Stimulated activated CD4-positive, alpha-beta T cell treated with anti-CD3 and anti-CD28 coated beads, TNF-alpha, amount 100 ng/mL, for 1 hour (primary cell): ENCODE data around the gene SPEF1.

Experiments
- DNase-seq, 3 donors: peaks; one replicate each; pipeline ENCODE4 v3.0.0-alpha.2; 2020; ENCODE audit warnings: low read depth in 3 of 3, low spot score in 1 of 3

SPEF1 gene

GRCh38 chr20:3751305-3751674 is 30.0 kb downstream of the SPEF1 start:
- no peak for DNase-seq

- no peak for DNase-seq
Measured at GRCh38 chr20:3749689-3750531, 31.3 kb downstream of the SPEF1 start.

- no peak for DNase-seq
Measured at GRCh38 chr20:3749087-3749688, 32.1 kb downstream of the SPEF1 start.

GRCh38 chr20:3748073-3748472 is 33.2 kb downstream of the SPEF1 start:
- DNase-seq = no peak

GRCh38 chr20:3747471-3747870 is 33.8 kb downstream of the SPEF1 start:
- no peak for DNase-seq

- no peak for DNase-seq
Measured at GRCh38 chr20:3745686-3746173, 35.5 kb downstream of the SPEF1 start.

- peak; percentile 42 to 57 (median 47) for DNase-seq
Measured at GRCh38 chr20:3744806-3745685, 36.2 kb downstream of the SPEF1 start.

GRCh38 chr20:3744037-3744436 is 37.2 kb downstream of the SPEF1 start:
- no peak for DNase-seq

GRCh38 chr20:3743251-3743650 is 38.0 kb downstream of the SPEF1 start:
- DNase-seq = no peak

GRCh38 chr20:3741836-3742458 is 39.3 kb downstream of the SPEF1 start:
- no peak for DNase-seq

GRCh38 chr20:3740615-3741301 is 40.5 kb downstream of the SPEF1 start:
- no peak for DNase-seq

- no peak for DNase-seq
Measured at GRCh38 chr20:3739926-3740451, 41.3 kb downstream of the SPEF1 start.

GRCh38 chr20:3739054-3739925 is 42.0 kb downstream of the SPEF1 start:
- no peak for DNase-seq

- no peak for DNase-seq
Measured at GRCh38 chr20:3738111-3739053, 42.9 kb downstream of the SPEF1 start.

GRCh38 chr20:3735768-3736167 is 45.5 kb downstream of the SPEF1 start:
- no peak for DNase-seq

GRCh38 chr20:3734111-3734843 is 47.0 kb downstream of the SPEF1 start:
- no peak for DNase-seq

GRCh38 chr20:3733119-3733995 is 47.9 kb downstream of the SPEF1 start:
- DNase-seq = no peak
